Ovary (tissue), 9 donors: ENCODE results near the gene ZCCHC8. TPM values are rescaled to one million over a fixed set of nuclear protein-coding genes. Genes with fewer than 3 reads are reported as not detected.

ENCODE experiments used
- polyA plus RNA-seq, 2 donors: library from polyadenylated mRNA; stranded (reverse); fragments of 200-250 nt in 1 of 2; fragments of 350-450 nt in 1 of 2; fragmentation: Illumina TruSeq in 1 of 2; extraction: RNeasy Lipid Tissue Mini Kit (QIAGEN cat#74804) in 1 of 2; gene quantifications; one replicate each; pipeline ENCODE4 v1.2.3, GENCODE V29; 2013 to 2014
- small RNA-seq: library from RNA; depleted of rRNA; stranded (forward); fragments of <200 nt; gene quantifications from one replicate; pipeline ENCODE3, GENCODE V24; 2016
- total RNA-seq, 7 donors: library from RNA; depleted of rRNA in 2 of 7; stranded (reverse); fragments of >200 nt in 2 of 7; fragmentation: NEBNext Ultra II Directional in 3 of 7; extraction: Animal tissue kit (Norgen Biotek cat#: 25700) in 3 of 7; gene quantifications; one replicate each; pipeline versions ENCODE4 v1.1.0 to v1.2.4, GENCODE V29; 2016 to 2023
- donor health status: DM: no; HTN: no; CAD: no; lungs with moderate emphysema.
- donor health status: DM: no; HTN: no; CAD: no.
- donor health status: Bipolar disorder and iron deficiency.
- donor health status: DM: yes; HTN: yes; CAD: no.
- donor health status: DM: no; HTN: no; CAD: no.
- donor health status: DM: yes; HTN: yes; CAD: no.

ZCCHC8 gene
- total and polyA plus RNA-seq, 9 donors, result 18.0 to 31.8 (median 22.7) TPM

Small RNA genes lying within 50 kb of the gene (small RNA-seq; reads per million reads assigned to genes)
- not detected for gene RF00411

Other genes starting within 250 kb of the ZCCHC8 start
- gene VPS33A, start 234.4 kb downstream of the ZCCHC8 start, total RNA-seq, result 10 to 100 TPM; 11.9 to 15.7 (median 13.1) TPM
- 10 to 100 TPM in 1 of 2 donors, 1 to 10 TPM in 1; 9.4 to 22.5 TPM for gene VPS33A, start 234.4 kb downstream of the ZCCHC8 start, polyA plus RNA-seq
- gene CLIP1, start 78.3 kb downstream of the ZCCHC8 start, total RNA-seq, result 10 to 100 TPM; 30.4 to 71.5 (median 42.3) TPM
- gene CLIP1, start 78.3 kb downstream of the ZCCHC8 start, polyA plus RNA-seq, result 10 to 100 TPM; 16.2 to 35.7 TPM
- gene RSRC2, start 26.0 kb upstream of the ZCCHC8 start, total RNA-seq, result 10 to 100 TPM; 54.1 to 74.6 (median 62.7) TPM
- gene RSRC2, start 26.0 kb upstream of the ZCCHC8 start, polyA plus RNA-seq, result 10 to 100 TPM; 62.0 to 90.7 TPM
- gene KNTC1, start 26.3 kb upstream of the ZCCHC8 start, total RNA-seq, result 10 to 100 TPM in 4 of 7 donors, 1 to 10 TPM in 3; 6.8 to 15.9 (median 11.3) TPM
- 1 to 10 TPM; 4.7 to 7.2 TPM for gene KNTC1, start 26.3 kb upstream of the ZCCHC8 start, polyA plus RNA-seq
- gene HCAR2, start 202.4 kb upstream of the ZCCHC8 start, total RNA-seq, result under 1 TPM in 2 of 7 donors, not detected in 5; 0.12 to 0.28 TPM
- gene HCAR2, start 202.4 kb upstream of the ZCCHC8 start, polyA plus RNA-seq, result under 1 TPM; 0.04 to 0.25 TPM
- under 1 TPM in 2 of 7 donors, not detected in 5; 0.10 to 0.30 TPM for gene HCAR3, start 215.9 kb upstream of the ZCCHC8 start, total RNA-seq
- under 1 TPM; 0.05 to 0.23 TPM for gene HCAR3, start 215.9 kb upstream of the ZCCHC8 start, polyA plus RNA-seq
- gene HCAR1, start 229.9 kb upstream of the ZCCHC8 start, total RNA-seq, result 1 to 10 TPM in 1 of 7 donors, under 1 TPM in 5, not detected in 1; 0.10 to 2.6 (median 0.53) TPM
- 1 to 10 TPM in 1 of 2 donors, under 1 TPM in 1; 0.21 to 1.1 TPM for gene HCAR1, start 229.9 kb upstream of the ZCCHC8 start, polyA plus RNA-seq